GM19351 (cell line): ENCODE results near the gene PTPN14.

ENCODE experiments used
- ATAC-seq: cut with Tn5 transposase; IDR thresholded peaks from one replicate; pipeline ENCODE4 v1.9.1; 2021; ENCODE audit warnings: mild to moderate bottlenecking, moderate library complexity; ENCODE audit not compliant: unreplicated experiment

Gene PTPN14

DNA sequence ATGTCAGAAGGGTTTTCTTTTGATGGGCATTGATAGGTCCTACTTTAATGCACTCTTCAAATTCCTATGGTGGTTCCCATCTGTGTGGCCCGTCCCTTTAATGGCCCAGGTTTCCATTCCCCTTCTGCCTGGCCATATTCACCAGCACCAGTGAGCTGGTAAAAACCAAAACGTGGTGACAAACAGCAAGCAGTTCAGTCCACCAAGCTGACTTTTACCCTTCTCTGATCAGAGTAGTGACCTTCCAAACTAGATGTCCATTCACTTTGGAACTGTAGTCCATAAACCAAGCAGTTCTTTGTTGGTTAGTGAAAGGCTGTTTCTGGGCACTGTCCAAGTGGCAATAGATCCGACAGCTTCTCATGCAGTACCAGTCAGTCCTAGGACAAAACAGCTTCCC, 209.9 kb downstream of the PTPN14 start:
- no peak for ATAC-seq

DNA sequence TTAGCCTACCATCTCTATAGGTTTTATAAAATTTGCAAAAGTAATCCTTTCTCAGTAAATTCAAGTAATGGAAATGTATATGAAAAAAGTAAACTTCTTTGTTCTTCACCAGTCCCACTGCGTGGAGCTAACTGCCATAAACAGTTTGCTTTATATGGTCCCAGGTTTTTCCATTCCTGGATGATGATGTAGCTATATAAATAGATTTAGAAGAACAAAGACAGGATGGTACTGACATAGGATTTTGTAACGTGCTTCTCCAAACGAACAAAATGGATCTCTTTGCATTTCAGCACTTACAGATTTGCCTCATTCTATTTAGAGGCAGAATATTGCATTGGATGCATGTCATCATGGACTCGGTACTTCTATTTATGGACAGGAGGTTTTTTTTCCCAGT, 213.2 kb downstream of the PTPN14 start:
- no peak for ATAC-seq

DNA sequence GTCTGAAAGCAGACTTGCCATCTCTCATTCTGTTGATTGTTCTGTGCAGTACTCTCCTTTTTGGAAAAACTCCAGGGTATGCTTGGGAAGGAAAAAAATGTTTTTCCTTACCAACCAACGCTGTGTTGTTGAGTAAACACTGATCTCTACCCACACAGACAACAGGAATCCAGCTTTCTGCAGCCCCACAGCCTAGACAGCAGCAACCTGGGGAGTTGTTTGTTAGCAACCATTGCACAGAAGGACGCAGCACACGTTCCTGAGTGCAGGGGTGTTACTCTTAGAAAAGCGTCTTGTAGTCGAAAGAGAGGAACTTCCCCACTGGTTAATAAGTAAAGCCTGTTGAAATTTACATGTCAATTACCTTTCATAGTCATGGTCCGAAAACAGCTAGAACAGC, 213.9 kb downstream of the PTPN14 start:
- ATAC-seq: no peak

DNA sequence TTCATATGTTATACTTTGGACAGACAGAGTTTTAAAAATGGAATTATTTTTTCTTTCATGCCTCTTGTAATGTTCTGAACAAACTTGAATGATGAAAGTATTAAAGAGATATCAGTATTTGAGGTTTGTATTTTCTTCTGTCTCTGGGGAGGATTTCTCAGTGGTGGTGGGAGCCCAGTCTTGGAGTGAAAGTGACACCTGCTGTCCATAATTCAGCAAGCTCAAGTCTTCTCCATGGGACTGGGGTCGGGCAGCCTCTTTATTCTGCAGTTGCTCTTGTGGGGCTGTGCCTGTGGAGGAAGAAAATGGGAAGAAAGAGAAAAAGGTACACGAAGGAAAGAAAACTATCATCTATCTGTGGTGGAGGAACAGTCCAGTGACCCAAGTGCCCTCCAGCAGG, 214.4 kb downstream of the PTPN14 start:
- ATAC-seq: no peak

DNA sequence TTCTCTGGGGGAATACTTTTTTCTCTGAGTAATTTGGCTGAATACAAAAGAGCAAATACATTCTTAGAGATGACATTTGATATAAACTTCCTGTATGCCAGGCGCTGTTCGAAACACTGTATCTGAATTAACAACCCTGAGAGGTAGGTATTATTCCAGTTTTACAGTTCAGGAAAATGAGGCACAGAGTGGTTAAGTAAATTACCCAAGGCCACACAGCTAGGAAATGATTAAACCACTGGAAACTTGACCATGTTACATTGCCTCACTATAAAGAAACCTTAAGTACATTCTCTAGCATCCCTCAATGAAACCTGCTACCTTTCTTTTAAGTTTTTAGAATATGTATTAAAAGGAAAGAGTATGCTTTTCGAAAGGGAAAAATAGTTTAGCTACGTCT, 215.8 kb downstream of the PTPN14 start:
- no peak for ATAC-seq

DNA sequence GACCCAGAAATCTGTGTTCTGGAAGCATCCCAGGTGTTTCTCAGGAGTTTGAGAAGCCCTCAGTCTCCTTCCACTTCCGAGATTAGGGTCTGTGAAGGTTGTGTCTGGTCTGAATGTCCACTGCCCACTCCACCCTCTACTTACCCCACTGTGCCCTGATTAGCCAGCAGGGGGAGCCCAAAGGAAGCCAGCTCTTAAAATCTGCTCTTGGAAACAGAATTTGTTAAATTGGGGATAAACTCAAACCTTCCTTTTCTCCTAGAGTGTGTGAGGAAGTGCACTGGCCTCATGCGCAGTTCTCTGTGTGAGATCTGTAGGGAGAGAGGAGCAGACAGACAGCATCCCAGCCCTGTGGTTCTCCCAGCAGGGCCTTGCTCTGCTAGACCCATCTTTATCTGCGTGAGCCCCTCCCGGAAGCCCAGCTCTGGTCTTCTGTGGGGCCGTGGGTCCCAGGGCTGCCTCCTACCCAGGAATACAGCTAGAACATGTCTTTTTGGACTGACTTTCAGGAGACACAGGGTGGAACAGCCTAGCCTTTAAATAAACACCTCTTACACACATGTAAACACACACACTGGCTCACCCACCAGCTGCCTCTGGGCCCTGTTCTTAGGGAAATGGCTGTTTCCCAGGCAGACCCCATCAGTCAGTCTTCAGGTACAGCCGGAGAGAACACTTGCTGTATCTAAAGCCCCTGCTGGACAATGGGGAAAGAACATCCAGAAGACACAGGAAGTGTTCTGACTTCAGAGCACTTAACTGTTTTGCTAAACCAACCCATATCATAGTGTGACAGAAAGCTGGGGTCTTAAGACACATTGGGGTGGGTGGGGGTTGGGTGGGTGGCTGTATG, 218.2 kb downstream of the PTPN14 start:
- ATAC-seq: peak; percentile 37

DNA sequence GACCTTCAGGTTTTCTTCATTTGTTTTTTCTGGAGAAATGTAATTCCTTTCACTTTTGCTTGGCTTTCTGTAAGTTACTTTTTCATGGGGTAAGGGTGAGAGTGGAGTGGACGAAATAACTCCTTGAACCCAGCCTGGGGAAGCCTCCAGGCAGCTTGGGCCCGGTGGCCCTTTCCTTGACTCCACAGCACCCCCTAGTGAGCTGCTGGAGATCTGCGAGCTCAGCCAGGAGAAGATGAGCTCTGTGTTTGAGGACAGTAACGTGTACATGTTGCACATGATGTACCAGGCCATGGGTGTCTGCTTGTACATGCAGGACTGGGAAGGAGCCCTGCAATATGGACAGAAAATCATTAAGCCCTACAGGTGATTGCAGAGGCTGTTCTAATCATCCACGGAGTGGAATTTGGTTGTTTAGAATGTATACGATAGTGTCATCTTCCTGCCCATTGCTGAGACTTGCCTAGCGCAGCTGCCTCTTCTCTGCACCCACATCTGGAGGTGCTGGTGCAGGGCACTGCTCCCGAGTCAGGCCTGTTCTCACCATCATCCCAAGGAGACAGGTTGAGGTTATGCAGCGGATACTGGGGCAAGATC, 219.5 kb downstream of the PTPN14 start:
- ATAC-seq: peak; percentile 39

DNA sequence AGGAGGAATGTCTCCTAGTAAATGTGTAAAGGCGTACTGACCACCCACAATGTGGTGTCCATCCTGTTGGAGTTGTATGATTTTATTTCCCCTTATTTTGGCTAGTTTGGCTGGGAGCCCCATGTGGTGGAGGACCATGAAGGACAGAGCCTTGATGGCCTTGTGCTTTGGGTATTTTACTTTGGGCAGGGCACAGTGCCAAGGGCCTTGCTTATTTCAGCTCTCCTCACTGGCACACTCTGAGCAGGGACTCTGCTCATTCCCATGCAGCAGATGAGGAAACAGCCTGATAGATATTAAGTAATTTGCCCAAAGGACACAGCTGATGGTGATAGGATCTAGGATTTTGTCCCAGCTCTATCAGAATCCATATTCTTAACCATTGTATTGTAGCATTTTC, 220.2 kb downstream of the PTPN14 start:
- no peak for ATAC-seq

DNA sequence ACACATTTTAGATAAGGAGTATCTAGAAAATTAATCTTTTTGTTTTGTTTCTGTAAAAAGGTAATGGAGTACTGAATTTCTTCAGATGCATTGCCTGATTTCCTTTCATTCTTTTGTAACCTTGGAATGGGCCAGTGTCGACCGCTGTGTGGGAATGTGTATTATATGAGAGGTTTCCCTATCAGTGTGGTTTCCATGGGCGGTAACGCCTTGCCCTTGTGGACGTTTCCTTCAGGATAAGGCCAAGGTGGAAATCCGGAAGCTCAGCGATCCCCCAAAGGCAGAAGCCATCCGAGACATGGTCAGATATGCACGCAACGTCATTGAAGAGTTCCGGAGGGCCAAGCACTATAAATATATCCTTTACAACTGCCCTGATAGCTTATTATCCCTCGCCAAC, 220.7 kb downstream of the PTPN14 start:
- no peak for ATAC-seq

DNA sequence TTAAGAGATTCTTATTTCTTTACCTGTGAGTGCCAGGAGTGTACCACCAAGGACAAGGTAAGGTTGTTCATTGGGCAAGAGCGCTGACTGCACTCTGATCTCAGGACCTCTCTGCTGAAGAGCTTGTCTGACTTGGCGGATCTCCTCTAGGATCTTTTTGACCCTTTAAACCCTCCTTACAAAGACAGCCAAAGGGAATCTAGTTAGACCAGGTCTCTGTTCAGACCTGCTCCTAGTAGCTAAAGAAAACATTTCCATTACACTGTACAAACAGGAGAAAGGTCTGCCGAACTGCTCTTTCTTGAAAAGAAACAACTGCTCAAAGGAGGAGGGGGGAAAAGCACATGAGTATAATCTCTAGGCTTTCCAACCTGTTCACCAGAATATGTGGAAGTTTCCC, 221.2 kb downstream of the PTPN14 start:
- no peak for ATAC-seq

DNA sequence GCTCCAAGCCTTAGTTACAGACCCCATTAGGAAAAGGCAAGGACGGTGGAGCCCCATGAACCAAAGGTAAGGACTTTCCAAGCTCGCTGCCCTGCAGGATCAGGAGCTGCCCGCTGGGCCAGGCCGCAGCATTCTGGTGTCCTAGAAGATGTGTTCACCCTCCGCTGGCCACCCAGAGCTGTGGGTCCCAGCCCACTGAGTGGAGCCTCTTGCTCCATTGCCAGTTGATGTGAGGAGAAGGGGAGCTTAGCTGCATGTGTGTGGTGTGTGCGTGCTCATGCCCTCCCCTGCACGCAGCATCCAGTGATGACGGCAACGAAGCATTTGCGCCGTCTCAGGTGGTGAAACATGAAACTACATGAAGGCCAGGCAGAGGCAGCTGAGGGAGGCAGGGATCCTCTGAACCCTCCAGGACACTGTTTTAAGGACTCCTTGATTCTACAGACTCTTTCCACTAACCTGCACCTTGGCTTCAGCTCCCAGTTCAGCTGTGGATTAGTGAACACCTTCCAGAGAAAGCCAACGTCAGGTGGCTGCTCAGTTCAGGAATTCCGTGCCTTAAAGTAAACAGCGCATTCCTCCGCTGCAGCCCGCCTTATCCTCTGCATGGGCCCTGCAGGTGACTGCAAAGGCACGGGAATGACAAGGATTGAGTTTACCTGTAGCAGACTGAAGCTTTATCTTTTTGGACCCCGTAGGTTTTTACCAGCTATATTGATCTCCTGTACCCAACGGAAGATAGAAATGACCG, 221.8 kb downstream of the PTPN14 start:
- no peak for ATAC-seq

DNA sequence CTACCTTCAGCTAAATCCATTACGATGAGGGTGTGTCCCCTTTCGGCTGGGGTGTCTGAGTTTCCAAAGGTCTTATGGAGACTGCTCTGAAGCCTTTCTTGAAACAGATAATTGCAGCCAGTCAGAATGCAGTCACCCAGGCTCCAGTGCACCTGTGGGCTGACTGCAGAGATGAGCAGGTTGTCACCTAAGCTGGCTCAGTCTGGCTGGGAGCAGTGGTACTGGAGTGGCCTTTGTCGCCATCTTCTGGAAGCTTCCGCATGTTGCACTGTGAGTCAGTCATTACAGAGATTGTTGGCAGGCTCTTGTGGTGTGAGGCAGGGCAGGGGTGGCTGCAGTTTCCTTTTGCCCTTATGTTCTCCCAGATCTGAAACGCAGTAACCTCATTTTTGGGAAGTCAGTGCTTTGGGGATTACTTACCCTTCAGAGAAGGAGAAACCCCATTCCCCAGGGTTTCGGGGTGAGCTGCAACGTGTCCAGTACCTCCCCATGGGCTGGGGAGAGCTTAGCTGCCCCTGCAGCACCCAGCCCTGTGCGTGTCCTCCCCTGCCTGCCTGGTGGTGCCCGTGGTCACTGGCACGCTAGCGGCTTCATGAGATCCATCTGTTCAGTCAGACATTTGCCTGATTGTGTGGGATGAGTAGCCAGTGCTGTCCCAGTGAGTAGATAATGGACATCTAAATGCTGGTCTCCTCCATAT, 222.5 kb downstream of the PTPN14 start:
- ATAC-seq: peak; percentile 91

DNA sequence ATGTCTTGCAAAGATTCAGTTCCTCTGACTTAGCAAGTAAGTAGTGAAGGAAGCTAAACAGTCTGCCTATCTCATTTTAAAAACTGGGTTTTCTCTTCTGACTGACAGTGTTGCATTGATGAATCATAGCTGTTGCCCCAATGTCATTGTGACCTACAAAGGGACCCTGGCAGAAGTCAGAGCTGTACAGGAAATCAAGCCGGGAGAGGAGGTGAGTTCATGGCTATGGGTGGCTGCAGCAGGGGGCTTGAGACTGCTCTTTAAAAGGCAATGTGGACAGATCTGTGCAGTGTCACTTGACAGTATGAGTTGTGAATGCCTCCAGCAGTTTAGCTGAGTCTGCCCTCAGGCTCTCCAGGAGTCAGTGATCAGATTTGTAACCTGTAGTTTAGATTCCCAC, 223.9 kb downstream of the PTPN14 start:
- no peak for ATAC-seq

DNA sequence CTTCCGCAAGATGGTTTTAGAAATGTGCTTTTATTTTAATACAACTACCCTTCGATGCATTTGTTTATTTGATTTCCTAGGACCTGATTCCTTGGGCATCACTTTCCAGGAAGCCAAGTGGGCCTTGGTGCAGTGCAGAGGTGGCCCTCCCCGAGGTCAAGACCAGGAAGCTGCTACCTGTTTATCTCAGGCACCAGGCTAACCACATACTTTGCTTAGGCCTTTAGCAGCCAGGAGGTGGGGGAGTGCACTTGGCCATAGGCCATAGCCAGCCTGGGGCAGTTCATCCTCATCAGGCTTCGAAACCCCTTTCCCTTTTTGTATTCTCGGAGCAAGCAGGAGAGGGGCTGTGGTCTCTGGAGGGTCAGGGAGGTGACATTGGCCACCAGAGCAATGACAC, 225.0 kb downstream of the PTPN14 start:
- no peak for ATAC-seq

DNA sequence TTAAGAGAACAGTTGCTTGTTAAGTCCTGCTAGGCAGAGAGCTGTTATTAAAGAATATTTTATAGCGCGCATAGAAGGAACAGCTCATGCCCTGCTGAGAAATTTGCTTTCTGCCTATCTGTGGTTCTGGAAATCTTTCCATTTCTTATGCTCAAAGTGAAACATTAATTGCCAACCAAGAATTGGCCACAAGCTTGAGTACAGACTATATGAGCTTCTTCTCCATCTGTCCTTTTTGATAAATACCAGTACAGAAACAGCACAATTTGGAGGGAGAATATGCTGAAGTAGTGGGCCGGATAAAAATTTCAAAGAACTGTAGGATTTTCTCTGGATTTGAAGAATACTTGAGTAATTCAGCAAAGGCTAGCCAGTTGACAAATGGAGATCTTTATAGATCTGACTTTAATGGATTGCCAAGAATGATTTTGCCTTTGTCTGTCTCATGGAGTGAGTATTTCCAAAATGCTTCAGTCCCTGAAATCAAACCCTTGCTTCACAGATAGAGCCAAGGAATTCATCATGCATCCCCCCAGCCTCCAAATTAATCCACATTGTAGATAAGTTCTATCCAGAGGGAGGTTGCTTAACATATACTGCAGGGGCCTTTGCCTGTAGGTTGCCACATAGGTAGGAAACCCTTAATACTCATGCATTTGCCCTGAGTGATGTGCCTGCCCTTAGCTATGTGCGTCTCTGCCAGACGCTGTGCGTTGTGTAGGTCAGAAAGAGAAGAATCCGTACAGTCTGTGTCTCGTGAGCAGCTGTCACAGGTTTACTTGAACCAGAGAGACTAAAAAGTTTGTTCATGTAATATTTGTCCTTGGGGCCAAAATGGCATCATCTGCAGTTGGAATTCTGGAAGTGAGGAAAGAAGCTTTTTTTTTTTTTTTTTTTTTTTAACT, 226.3 kb downstream of the PTPN14 start:
- ATAC-seq: no peak

DNA sequence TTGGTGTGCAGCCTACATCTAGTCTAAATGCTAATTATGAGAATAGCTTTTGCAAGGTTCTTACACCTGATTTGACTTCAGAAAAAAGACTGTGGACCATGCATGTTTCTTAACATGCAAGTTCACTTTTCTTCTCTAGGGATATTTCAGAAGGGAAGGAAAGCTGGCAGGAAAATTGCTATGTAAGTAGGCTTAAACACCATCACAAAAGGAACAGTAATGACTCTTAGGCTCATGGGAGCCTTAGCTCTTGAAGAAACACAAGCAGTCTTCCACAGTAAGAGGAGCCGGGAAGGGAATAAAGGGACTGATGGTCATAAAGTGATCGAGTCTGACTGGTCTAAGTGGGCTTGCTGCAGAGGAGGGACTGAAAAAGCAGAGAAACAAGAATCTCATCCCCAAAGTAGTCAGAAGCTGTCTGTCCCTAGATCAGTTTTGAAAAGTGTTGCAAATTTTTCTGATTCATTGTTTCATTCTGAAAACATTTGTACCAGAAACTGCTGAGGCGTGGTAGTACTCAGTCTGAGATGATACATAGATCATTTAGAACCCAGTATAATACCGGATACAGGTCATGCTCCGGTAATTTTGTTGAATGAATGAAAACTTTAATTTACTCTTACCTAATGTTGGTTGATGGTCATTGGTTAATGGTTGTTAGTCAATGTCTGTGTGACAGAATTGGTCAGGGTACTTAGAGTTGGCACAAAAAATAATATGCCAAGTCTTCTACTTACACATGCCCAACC, 229.5 kb downstream of the PTPN14 start:
- ATAC-seq: peak; percentile 82

DNA sequence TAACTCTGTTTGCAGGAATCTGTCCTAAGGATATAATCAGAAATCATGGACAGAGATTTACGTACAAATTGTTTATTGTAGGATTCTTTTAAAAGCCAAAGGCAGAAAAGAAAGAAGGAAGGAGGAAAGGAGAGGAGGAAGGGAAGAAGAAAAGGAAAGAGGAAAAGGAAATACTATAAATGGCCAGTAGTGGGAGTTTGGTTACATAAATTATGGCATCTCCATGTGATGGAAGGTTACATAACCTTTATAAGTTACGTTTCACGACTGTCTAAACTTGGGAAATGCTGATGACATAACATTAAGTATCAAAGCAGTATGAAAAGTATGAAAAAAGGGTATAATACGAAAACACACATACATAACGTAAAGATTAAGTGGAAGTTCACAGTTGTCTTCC, 231.5 kb downstream of the PTPN14 start:
- ATAC-seq: no peak

DNA sequence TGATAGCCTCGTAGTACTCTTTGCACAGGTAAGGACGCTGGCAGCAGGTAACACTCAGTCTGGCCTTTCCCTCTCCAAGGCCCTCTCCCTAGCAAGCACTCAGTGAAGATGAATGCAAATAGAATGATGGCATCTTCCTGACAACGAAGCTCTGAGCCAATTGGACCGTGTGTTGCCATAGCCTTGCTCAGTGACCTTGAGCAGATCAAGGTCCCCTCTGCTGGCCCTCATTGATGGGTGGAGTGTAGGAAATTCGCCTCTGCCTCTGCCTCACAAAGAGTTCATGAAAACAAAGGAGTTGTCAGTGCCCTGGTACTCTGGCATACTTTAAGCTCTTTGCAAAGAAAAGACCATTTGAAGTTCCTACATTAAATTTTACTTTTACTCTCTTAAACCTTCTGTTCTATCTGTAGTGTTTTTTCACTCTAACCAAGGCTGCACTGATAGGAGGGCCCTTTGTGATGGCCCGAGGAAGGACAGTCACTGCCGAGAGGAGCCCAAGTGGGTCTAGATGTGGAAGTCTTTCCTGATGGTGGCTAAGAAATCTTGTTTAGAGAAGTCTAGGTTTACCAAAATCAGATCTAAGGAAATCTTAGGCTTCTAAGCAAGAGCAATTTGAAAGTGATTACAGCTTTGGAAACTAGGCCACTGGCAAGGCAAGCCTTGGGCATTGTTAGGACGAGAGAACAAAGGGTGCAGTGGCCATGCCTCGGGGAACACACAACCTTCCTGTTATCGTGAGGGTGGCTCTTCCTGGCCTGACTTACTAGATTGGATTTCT, 232.3 kb downstream of the PTPN14 start:
- no peak for ATAC-seq

DNA sequence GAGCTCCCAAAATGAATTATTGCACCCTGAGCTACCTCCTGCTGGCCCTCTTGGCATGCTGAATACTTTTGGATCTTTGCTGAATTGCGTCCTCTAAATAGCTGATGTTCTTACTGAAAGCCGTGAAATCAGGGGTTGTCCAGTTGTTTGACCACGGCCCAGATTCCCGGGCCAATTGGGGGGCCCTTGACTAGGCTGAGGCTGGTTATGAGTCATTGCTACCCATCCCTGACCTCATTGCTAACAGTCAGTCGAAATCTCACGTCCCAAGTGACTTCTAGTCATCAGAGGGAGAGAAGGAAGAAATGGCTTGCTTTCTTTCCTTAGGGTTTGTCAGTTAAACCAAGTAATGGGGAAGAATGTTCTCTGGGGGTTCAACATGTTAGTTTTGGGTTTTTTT, 233.0 kb downstream of the PTPN14 start:
- peak; percentile 42 for ATAC-seq
